Measurements from ENCODE around the gene ACTL10.
A peak's percentile ranks its signal among the peaks of the same experiment; 100 is the strongest.
"Not testable (repeated sequence)": the region's sequence is repeated elsewhere in the genome, so short reads cannot be mapped to it uniquely, and the experiment has no call there.

Gene ACTL10

DNA sequence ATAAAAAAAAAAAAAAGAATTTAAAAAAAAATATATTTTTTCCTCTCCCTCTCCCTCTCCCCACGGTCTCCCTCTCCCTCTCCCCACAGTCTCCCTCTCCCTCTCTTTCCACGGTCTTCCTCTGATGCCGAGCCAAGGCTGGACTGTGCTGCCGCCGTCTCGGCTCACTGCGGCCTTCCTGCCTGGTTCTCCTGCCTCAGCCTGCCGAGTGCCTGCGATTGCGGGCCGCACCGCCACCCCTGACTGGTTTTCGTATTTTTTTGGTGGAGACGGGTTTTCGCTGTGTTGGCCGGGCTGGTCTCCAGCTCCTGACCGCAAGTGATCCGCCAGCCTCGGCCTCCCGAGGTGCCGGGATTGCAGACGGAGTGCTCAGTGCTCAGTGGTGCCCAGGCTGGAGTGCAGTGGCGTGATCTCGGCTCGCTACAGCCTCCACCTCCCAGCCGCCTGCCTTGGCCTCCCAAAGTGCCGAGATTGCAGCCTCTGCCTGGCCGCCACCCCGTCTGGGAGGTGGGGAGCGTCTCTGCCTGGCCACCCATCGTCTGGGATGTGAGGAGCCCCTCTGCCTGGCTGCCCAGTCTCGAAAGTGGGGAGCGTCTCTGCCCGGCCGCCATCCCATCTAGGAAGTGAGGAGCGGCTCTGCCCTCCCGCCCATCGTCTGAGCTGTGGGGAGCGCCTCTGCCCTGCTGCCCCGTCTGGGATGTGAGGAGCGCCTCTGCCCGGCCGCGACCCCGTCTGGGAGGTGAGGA, 34.1 kb downstream of the ACTL10 start:
- not testable (repeated sequence) for DNase-seq

DNA sequence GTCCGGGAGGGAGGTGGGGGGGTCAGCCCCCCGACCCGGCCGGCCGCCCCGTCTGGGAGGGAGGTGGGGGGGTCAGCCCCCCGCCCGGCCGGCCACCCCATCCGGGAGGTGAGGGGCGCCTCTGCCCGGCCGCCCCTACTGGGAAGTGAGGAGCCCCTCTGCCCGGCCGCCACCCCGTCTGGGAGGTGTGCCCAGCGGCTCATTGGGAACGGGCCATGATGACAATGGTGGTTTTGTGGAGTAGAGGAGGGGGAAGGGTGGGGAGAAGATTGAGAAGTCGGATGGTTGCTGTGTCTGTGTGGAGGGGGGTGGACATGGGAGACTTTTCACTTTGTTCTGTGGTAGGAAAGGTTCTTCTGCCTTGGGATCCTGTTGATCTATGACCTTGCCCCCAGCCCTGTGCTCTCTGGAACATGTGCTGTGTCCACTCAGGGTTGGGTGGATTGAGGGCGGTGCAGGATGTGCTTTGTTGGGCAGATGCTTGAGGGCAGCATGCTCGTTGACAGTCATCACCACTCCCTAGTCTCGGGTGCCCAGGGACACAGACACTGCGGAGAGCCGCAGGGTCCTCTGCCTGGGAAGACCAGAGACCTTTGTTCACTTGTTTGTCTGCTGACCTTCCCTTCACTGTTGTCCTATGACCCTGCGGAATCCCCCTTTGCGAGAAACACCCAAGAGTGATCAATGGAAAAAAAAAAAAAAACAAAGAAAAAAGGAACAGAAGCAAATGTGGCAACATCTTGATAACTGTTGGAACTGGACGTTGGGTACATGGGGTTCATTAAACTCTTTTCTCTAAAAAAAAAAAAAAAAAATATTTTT, 35.1 kb downstream of the ACTL10 start:
- DNase-seq = no peak

DNA sequence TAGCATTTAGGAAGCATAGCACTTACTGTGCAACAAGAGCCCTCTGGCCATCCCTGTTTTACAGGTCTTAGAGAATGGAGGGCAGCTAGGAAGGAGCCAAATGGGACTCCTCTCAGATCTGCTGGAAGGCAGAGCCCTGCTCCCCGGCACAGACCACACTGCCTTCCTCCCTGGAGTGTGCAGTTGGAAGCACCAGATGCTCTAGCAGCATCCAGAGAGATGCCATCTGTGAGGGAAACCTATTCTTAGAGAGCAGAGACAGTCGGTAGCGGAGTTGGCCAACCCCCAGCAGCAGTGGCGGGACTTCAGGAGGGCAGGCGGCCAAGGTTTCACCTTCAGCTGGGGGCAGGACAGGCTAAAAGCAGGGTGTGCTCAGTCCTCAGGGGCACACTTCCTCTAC, 36.1 kb downstream of the ACTL10 start:
- peak; percentile 97 for DNase-seq

DNA sequence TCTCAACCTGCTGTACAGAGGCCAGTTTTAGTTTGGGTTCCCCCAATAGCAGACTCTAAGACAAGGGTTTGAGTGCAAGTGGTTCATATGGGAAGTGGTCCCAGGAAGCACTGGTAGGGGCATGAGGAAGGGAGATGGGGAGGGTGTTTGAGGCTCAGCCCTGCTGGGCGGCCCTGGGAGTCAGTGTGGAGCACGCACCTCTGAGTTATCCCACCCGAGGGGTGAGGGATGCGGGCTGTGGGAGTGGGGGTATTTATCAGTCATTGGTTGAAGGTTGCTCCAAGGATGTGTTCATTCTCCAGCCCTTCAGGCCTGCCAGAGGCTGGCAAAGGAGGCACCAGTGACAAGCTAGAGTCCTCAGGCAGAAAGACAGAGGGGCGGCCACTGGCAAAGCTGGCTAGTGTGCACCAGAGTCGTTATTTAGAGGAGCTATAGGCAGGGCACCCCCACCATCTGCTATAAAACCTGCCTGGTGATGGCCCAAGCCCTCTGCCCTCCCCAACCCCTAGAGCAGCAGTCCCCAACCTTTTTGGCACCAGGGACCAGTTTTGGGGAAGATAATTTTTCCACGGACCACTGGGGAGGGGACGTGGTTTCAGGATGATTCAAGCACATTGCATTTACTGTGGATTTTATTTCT, 36.9 kb downstream of the ACTL10 start:
- no peak for DNase-seq

DNA sequence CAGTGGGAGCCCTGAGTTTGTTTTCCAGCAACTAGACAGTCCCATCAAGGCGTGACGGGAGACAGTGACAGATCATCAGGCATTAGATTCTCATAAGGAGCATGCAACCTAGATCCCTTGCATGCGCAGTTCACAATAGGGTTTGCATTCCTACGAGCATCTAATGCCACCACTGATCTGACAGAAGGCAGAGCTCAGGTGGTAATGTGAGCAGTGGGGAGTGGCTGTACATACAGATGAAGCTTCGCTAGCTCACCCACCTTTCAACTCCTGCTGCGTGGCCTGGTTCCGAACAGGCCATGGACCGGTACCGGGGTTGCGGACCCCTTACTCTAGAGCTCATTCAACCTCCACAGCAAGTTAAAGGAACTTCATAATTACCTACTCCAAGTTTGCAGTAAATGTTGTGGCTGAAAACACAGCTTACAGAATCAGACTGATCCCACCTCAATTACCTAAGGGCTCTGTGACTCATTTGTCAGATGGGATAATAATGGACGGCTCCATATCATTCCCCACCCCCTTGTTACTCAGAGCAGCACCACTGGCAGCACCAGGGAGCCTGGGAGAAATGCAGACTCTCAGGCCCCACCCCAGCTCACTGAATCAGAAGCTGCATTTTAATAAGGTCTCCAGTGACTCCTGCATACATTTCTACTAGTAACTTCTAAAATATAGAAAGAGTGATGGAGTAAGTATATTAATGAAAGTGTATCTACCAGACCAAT, 37.6 kb downstream of the ACTL10 start:
- DNase-seq = no peak

DNA sequence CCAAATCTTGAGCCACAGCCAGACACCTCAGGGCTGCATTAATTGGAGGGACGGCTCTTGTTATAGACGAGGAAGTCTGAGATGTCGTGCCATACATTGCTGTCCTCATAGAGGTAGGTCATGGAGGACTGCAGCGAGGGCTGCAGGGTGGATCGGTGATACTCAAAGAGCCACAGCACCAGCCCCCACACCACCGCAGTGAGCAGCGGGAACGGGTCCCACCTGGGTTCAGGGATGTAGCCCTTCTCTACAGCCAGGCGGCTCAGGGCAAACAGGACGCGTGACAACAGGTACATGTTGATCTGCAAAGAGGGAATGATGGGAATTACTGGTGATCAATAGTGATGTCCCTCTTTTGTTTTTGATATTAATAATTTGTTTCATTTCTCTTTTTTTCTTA, 40.9 kb downstream of the ACTL10 start:
- DNase-seq = no peak

DNA sequence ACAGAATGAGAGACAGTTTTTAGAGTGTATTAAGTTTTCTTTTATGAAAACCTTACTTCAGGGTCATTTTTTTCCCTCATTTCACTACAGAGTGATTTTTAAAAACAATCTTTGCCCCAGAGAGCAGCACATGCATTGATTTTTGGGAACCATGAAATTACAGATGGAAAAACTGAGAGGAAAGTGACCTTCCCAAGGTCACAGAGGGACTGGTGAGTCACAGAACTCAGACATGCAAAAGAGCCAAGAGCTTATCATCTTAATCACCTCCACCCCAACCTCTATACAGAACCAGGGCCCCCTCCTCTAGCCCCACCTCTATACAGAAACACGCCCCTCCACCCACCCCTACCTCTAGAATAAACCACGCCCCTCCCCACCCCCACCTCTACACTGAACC, 42.7 kb downstream of the ACTL10 start:
- no peak for DNase-seq

DNA sequence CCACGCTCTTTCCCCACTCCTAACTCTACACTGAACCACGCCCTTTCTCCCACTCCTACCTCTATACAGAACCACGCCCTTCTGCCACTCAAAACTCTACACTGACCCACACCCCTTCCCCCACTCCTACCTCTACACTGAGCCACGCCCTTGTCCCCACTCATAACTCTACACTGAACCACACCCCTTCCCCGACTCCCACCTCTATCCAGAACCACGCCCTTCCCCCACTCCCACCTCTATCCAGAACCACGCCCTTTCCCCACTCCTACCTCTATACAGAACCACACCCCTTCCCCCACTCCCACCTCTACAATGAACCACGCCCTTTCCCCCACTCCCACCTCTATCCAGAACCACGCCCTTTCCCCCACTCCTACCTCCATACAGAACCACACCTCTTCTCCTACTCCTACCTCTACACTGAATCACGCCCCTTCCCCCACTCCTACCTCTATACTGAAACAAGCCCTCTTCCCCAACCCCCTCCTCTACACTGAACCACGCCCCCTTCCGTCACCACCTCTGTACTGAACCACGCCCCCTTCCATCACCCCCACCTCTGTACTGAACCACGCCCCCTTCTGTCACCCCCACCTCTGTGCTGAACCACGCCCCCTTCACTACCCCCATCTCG, 43.3 kb downstream of the ACTL10 start:
- no peak for DNase-seq

DNA sequence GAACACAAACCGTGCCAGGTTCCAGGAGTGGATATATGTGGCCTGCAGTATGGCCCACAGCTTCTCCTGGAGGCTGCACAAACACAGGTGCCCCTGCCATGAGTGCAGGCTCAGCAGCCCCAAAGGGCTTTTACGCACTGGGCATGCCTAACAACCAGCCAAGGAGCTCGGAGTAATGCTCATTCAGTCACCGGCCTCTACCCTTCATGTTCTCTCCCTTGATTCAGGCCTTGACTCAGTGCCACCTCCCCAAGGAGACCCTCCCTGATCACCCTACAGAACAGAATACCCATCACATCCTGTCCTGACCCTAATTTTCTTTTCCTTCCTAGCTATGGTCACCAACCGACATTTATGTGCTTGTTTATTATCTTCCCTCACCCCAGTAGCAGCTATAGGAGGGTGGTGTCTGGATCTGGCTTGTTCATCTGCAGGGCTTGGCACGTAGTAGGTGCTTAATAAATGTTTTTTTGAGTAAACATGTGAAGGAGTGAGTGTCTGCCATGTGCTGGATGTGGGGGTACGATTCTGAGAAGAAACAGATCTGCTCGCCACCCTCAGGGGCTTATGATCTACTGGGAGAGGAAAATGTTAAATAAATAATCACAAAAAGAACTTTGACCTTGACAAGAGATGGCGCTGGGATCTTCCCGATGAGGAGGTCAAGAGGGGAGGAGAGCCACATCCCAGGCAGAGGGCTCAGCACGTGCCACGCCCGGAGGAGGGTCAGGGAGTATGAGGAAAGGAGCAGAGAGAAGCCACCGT, 44.1 kb downstream of the ACTL10 start:
- DNase-seq = no peak

DNA sequence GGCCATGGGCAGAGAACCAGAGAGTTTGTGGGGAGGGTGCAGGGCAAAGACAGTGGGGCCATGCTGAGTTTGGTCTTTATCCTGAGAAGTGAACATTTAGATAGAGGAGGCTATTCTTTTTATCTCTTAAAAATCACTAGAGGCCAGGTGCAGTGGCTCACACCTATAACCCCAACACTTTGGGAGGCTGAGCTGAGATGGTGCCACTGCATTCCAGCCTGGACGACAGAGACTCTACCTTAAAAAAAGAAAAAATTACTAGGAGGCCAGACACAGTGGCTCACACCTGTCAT, 44.6 kb downstream of the ACTL10 start:
- DNase-seq = no peak

DNA sequence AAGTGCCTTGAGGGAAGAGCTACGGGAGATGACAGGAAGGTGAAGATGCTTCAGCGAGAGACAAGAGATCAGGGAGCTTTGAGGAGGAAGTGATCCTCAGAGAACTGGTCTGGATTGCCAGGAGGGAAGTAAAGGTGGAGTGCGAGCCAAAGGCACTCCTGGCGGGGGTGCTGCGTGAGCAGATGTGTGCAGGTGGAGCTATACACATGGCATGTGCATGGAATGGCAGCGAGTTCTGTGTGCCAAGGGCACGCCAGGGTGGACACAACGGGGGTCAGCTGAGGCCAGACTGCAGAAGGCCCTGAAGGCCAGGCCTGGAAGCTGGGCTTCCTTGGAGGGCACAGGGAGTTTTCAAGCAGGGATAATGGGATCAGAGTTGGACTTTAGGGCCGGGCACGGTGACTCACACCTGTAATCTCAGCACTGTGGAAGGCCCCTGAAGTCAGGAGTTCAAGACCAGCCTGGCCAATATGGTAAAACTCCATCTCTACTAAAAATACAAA, 47.2 kb downstream of the ACTL10 start:
- no peak for DNase-seq

DNA sequence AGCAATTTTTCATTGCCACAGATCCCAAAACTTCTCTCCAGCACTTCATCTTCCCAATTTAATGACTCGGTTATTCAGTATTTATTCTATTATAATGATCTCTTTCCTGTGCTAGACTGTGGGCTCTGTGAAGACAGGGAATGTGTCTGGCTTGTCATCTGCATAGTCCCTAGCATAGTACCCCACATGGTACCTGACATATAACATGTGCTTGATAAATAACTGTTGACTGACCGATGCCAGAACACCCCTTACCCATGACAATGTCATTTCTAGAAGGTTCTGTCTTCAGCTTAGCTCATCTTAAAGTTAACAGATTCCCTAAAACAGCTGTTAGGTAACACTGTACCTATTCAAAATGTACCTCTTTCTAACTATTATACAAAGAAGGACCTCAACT, 49.8 kb downstream of the ACTL10 start:
- no peak for DNase-seq
